K562 (cell line): ENCODE results near the gene PPP2R3C. TPM values are rescaled to one million over a fixed set of nuclear protein-coding genes. Genes with fewer than 3 reads are reported as not detected.

ENCODE experiments used
- ATAC-seq: fragments of 200-7000 bp; cut with Tn5 transposase; 3 replicates; pipeline ENCODE4 v1.9.1; 2020; ENCODE audit warnings: moderate library complexity
- BruUV-seq: library from RNA; stranded (reverse); fragments of 400-500 nt; replicated peaks from 2 replicates; lab custom pipeline; 2021; lab: Mats Ljungman, UMichigan
- CTCF ChIA-PET: fragments of 300-600 bp; formaldehyde crosslinking; extraction: SDS; loops from one replicate; lab custom pipeline; 2021; ENCODE audit warnings: low intra/inter-chr PET ratio; lab: Yijun Ruan, JAX
- POLR2A ChIA-PET: fragments of 300-600, 350-650 bp; sonication (Branson Sonifier 250); formaldehyde crosslinking; extraction: SDS; loops from one replicate; lab custom pipeline; 2021; ENCODE audit warnings: antibody characterized with exemption, inconsistent platforms; lab: Yijun Ruan, JAX
- DNase-seq, 4 experiments: peaks; one replicate each; pipeline versions ENCODE4 v3.0.0 to v3.0.0-alpha.2; 2011 to 2018; ENCODE audit warnings: low spot score in 3 of 4, mixed read lengths in 3 of 4; ENCODE audit errors: extremely low read depth in 1 of 4
- FAIRE-seq: peaks from 2 replicates; lab custom pipeline; 2011; peaks lifted over from hg19 to GRCh38; lab: Jason Lieb, UNC
- H2AFZ ChIP-seq: 2 replicates; pipeline ENCODE4 v1.6.0; 2011; ENCODE audit warnings: low read depth, low read length, control low read depth, inconsistent platforms
- H3K27ac ChIP-seq: fragments of 200-600 bp; 3 replicates; pipeline ENCODE4 v1.8.0; 2011; ENCODE audit warnings: low read depth, mild to moderate bottlenecking, control low read depth, inconsistent platforms, low read length, moderate library complexity, mixed read lengths; ENCODE audit errors: extremely low read depth
- H3K27me3 ChIP-seq, 2 experiments: fragments of 300-600 bp in 1 of 2; 2 replicates in 1 of 2; 3 replicates in 1 of 2; pipeline versions ENCODE4 v1.6.0 to v1.8.0; 2011; ENCODE audit warnings: inconsistent platforms in 2 of 2, low read length in 2 of 2, mild to moderate bottlenecking in 1 of 2, mixed read lengths in 1 of 2, moderate library complexity in 1 of 2; ENCODE audit not compliant: control insufficient read depth in 2 of 2, insufficient read depth in 2 of 2
- H3K36me3 ChIP-seq: fragments of 300-600 bp; 3 replicates; pipeline ENCODE4 v1.8.0; 2011; ENCODE audit warnings: mild to moderate bottlenecking, low read length, inconsistent platforms; ENCODE audit not compliant: control insufficient read depth, insufficient read depth
- H3K4me1 ChIP-seq, 2 experiments: fragments of 200-600 bp in 1 of 2; replicated peaks in 1 of 2; 2 replicates in 1 of 2; 3 replicates in 1 of 2; pipeline versions ENCODE4 v1.5.1 to v1.8.0; 2011; ENCODE audit warnings: inconsistent platforms in 2 of 2, low read length in 2 of 2, mild to moderate bottlenecking in 1 of 2, mixed read lengths in 1 of 2, moderate library complexity in 1 of 2; ENCODE audit not compliant: control insufficient read depth in 2 of 2, insufficient read depth in 2 of 2
- H3K4me2 ChIP-seq: 2 replicates; pipeline ENCODE4 v1.6.1; 2011; ENCODE audit warnings: low read length, control low read depth, inconsistent platforms, mixed read lengths; ENCODE audit not compliant: insufficient read depth
- H3K4me3 ChIP-seq: fragments of 200-600 bp; sonication (generic), shearing (Covaris generic); 2 replicates; pipeline ENCODE4 v1.5.1; 2016; ENCODE audit warnings: control low read depth, inconsistent platforms
- H3K79me2 ChIP-seq: fragments of 200-600 bp; 3 replicates; pipeline ENCODE4 v1.8.0; 2011; ENCODE audit warnings: low read length, inconsistent platforms; ENCODE audit not compliant: control insufficient read depth, insufficient read depth
- H3K9ac ChIP-seq, 2 experiments: 2 replicates each; pipeline versions ENCODE4 v1.6.0 to v1.6.1; 2011; ENCODE audit warnings: low read depth in 2 of 2, low read length in 2 of 2, control low read depth in 1 of 2, inconsistent platforms in 1 of 2, mild to moderate bottlenecking in 1 of 2, mixed read lengths in 1 of 2; ENCODE audit not compliant: insufficient read depth in 1 of 2
- H3K9me1 ChIP-seq: one replicate; pipeline ENCODE4 v1.6.0; 2011; ENCODE audit warnings: inconsistent platforms, mild to moderate bottlenecking, low read length, moderate library complexity; ENCODE audit not compliant: control insufficient read depth, insufficient read depth
- H3K9me3 ChIP-seq: replicated peaks from 2 replicates; pipeline ENCODE4 v1.5.1; 2011; ENCODE audit warnings: low read depth, low read length, inconsistent platforms; ENCODE audit not compliant: control insufficient read depth, insufficient read depth
- H4K20me1 ChIP-seq: replicated peaks from 2 replicates; pipeline ENCODE4 v1.6.1; 2011; ENCODE audit warnings: low read length, inconsistent platforms, mixed read lengths; ENCODE audit not compliant: control insufficient read depth, insufficient read depth
- CBFA2T2 ChIP-seq: fragments of 450-650 bp; conservative IDR thresholded peaks from 2 replicates; pipeline ENCODE4 v1.6.1; 2017; ENCODE audit warnings: mild to moderate bottlenecking
- E2F8 ChIP-seq: fragments of 450-650 bp; IDR thresholded peaks from 2 replicates; pipeline ENCODE4 v1.7.1; 2018; ENCODE audit warnings: mild to moderate bottlenecking, low read depth; ENCODE audit not compliant: partially characterized antibody
- FOXM1 ChIP-seq, 2 experiments: fragments of 450-650 bp in 1 of 2; sonication (generic) in 1 of 2; formaldehyde crosslinking in 1 of 2; IDR thresholded peaks; 2 replicates each; pipeline versions ENCODE4 v1.6.1 to v1.9.0; 2017 to 2022; ENCODE audit warnings: low read depth in 2 of 2, mild to moderate bottlenecking in 2 of 2, missing genetic modification reagents in 1 of 2, moderate library complexity in 1 of 2
- HDAC6 ChIP-seq: IDR thresholded peaks from 2 replicates; pipeline ENCODE4 v1.6.1; 2012; ENCODE audit warnings: low read depth, mild to moderate bottlenecking, control low read depth, inconsistent platforms, low read length, moderate library complexity
- LCOR ChIP-seq: sonication (generic); formaldehyde crosslinking; IDR thresholded peaks from 2 replicates; pipeline ENCODE4 v1.8.0; 2022; ENCODE audit warnings: mild to moderate bottlenecking, missing genetic modification reagents
- MEF2A ChIP-seq: IDR thresholded peaks from 2 replicates; pipeline ENCODE4 v1.6.1; 2011; ENCODE audit warnings: low read depth, mild to moderate bottlenecking, low read length, moderate library complexity; ENCODE audit not compliant: control insufficient read depth
- MIER1 ChIP-seq: fragments of 450-650 bp; IDR thresholded peaks from 2 replicates; pipeline ENCODE4 v1.6.1; 2016; ENCODE audit warnings: antibody characterized with exemption, mild to moderate bottlenecking, low read depth
- NONO ChIP-seq, 2 experiments: fragments of 200-400 bp in 1 of 2; fragments of 450-650 bp in 1 of 2; formaldehyde crosslinking in 1 of 2; IDR thresholded peaks; 2 replicates each; pipeline ENCODE4 v1.6.1; 2017; ENCODE audit warnings: low read depth in 2 of 2, mild to moderate bottlenecking in 2 of 2, moderate library complexity in 2 of 2, low read length in 1 of 2
- RBFOX2 ChIP-seq: fragments of 200-400 bp; formaldehyde crosslinking; IDR thresholded peaks from 2 replicates; pipeline ENCODE4 v1.6.1; 2017; ENCODE audit warnings: low read depth, mild to moderate bottlenecking, low read length, moderate library complexity
- SAFB ChIP-seq: fragments of 200-400 bp; formaldehyde crosslinking; IDR thresholded peaks from 2 replicates; pipeline ENCODE4 v1.6.1; 2017; ENCODE audit warnings: low read depth, low read length, borderline replicate concordance
- TAF9B ChIP-seq: fragments of 450-650 bp; IDR thresholded peaks from 2 replicates; pipeline ENCODE4 v1.6.1; 2018; ENCODE audit warnings: mild to moderate bottlenecking; ENCODE audit not compliant: partially characterized antibody
- TFAM ChIP-seq: fragments of 250-450 bp; sonication (Bioruptor Pico); conservative IDR thresholded peaks from 2 replicates; pipeline ENCODE4 v1.5.0; 2021; ENCODE audit warnings: mild to moderate bottlenecking, moderate library complexity
- ZBTB33 ChIP-seq: sonication (generic); formaldehyde crosslinking; IDR thresholded peaks from 2 replicates; pipeline ENCODE4 v1.8.1; 2023; ENCODE audit warnings: mild to moderate bottlenecking, missing genetic modification reagents
- ZBTB34 ChIP-seq: fragments of 250-450 bp; sonication (Bioruptor Pico); IDR thresholded peaks from 2 replicates; pipeline ENCODE4 v1.8.0; 2021; ENCODE audit warnings: mild to moderate bottlenecking, moderate library complexity
- ZNF511 ChIP-seq: sonication (generic); formaldehyde crosslinking; IDR thresholded peaks from 2 replicates; pipeline ENCODE4 v1.8.0; 2022; ENCODE audit warnings: mild to moderate bottlenecking, missing genetic modification reagents
- WGBS: fragments of 100-300 bp; shearing (Covaris generic); methylation state at CpG from one replicate; pipeline ENCODE4 v1.1.6; 2016; ENCODE audit warnings: low coverage, mixed read lengths; ENCODE audit not compliant: insufficient coverage; ENCODE audit errors: missing lambda C conversion rate; 5-methylcytosine and 5-hydroxymethylcytosine counted together
- in situ Hi-C: fragments of 300-500 bp; cut with MboI; formaldehyde crosslinking; loops from 4 replicates; pipeline ENCODE4 v1.15.0; 2018; ENCODE audit warnings: inconsistent platforms, mixed read lengths
- intact Hi-C: fragments of 100-400 bp; cut with micrococcal nuclease; formaldehyde crosslinking; loops from 2 replicates; pipeline ENCODE4 v1.14.2; 2022
- polyA plus RNA-seq, 8 experiments: library from polyadenylated mRNA; depleted of rRNA in 4 of 8; stranded (reverse) in 5 of 8; unstranded in 3 of 8; fragments of >200 nt; fragmentation: Nextera tagmentation in 2 of 8; fragmentation: Illumina TruSeq in 1 of 8; extraction: Ambion mirVana in 2 of 8; extraction: Trizol in 1 of 8; gene quantifications; 2 replicates each; pipeline versions ENCODE4 v1.2.1 to v1.2.3, GENCODE V29; 2011 to 2014; ENCODE audit warnings: inconsistent platforms in 1 of 8, missing spikeins in 1 of 8
- total RNA-seq, 7 experiments: library from RNA; depleted of rRNA in 6 of 7; stranded (reverse); fragments of >200 nt in 6 of 7; fragmentation: Illumina TruSeq in 2 of 7; extraction: Trizol in 2 of 7; gene quantifications; 2 replicates each; pipeline versions ENCODE4 v1.2.1 to v1.2.3, GENCODE V29; 2011 to 2021; ENCODE audit warnings: low replicate concordance in 1 of 7

The PPP2R3C gene
- total and polyA plus RNA-seq, 9 of the 15 experiments (the other 6 are each of a cell fraction or from before 2014, with no cell fraction given), result 14.7 to 43.3 (median 22.7) TPM

- Histone ChIP-seq H3K4me3 (no peak overlapping the region), H2AFZ (no peak overlapping the region), H3K9ac (no peak overlapping the region), H3K9me3 (no peaks in the 10 kb centered on the region), H3K27me3 (no peaks in the 10 kb centered on the region), H3K79me2 (no peaks in the 10 kb centered on the region), H3K36me3 (peaks cover 11% of the 10 kb centered on the region; the same call in 2 of the 3 replicates), H3K4me1 (peaks cover 0 to 6% of the 10 kb centered on the region in 2 experiments; a peak in 1 of 5 replicates), H3K9me1 (no peaks in the 10 kb centered on the region), H3K27ac (no peak overlapping the region), H3K4me2 (no peak overlapping the region), H4K20me1 (no peaks in the 10 kb centered on the region)
- 100% methylated on average over 1 of the region's 1 CpG for WGBS
- FAIRE-seq, result no peak
- no TSS peak for BruUV-seq
- POLR2A ChIA-PET, result no interaction called here
- CTCF ChIA-PET, result no interaction called here
- no peak for ATAC-seq
- no peak for DNase-seq
- intact Hi-C loops (no loop called here), in situ Hi-C loops (no loop called here)
- TF ChIP-seq TFAM (CRISPR knock-in tag) (no peak), FOXM1 (IDR thresholded peaks at IDR 0.05; ENCODE audit: low read depth) (no peak), FOXM1 (CRISPR knock-in tag; IDR thresholded peaks at IDR 0.05; ENCODE audit: low read depth) (no peak), MEF2A (no peak), HDAC6 (no peak), ZBTB33 (no peak), CBFA2T2 (no peak), SAFB (no peak), NONO (IDR thresholded peaks at IDR 0.05; ENCODE audit: low read depth in 2 of 2, low read length in 1 of 2) (no peak), LCOR (no peak), E2F8 (no peak), MIER1 (no peak), TAF9B (no peak), ZNF511 (CRISPR knock-in tag) (no peak), ZBTB34 (CRISPR knock-in tag) (no peak), RBFOX2 (no peak)
These were observed 41.6 kb upstream of the PPP2R3C start for GRCh38 chr14:35163384-35163783.
